ENCODE measurements around the gene NPM3.

NPM3 gene

DNA sequence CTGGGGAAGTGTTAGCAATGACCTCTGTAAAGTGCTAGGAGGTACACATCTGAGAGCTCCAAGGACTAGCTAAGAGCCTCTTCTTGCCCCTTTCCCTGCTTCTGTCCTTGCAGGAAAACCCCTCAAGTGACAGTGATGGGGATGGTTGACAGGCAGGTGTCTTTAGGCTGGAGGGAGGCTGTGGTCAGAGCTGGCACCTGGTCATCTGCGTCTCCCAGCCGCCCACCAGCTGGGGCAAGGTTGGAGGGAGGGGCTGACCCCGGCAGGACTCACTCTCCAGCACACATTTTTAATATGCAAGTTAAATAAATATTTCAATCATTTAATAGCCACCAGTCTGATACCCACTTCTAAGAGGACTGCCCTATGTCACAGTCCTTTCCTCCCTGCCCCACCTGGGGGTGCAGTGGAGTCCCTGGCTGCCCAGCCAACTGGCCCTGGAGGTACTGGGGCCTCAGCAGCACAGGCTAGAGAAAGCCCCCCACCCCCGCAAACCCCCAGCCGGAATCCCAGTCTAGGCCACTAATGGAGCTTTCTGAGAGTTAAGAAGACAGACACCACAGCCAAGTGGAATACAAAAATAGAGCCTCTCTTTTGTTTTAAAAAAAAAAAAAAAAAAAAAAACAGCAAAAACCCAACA is 13.6 kb downstream of the NPM3 start:
- no peak overlapping the region for H3K4me3 ChIP-seq (ENCODE audit: low read depth, low read length)
- TF ChIP-seq, protein P1, sequence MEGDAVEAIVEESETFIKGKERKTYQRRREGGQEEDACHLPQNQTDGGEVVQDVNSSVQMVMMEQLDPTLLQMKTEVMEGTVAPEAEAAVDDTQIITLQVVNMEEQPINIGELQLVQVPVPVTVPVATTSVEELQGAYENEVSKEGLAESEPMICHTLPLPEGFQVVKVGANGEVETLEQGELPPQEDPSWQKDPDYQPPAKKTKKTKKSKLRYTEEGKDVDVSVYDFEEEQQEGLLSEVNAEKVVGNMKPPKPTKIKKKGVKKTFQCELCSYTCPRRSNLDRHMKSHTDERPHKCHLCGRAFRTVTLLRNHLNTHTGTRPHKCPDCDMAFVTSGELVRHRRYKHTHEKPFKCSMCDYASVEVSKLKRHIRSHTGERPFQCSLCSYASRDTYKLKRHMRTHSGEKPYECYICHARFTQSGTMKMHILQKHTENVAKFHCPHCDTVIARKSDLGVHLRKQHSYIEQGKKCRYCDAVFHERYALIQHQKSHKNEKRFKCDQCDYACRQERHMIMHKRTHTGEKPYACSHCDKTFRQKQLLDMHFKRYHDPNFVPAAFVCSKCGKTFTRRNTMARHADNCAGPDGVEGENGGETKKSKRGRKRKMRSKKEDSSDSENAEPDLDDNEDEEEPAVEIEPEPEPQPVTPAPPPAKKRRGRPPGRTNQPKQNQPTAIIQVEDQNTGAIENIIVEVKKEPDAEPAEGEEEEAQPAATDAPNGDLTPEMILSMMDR (IDR thresholded peaks at IDR 0.05; ENCODE audit: low read depth, low read length, missing control alignments), result no peak
- DNase-seq (ENCODE audit: low read depth), result no peak

DNA sequence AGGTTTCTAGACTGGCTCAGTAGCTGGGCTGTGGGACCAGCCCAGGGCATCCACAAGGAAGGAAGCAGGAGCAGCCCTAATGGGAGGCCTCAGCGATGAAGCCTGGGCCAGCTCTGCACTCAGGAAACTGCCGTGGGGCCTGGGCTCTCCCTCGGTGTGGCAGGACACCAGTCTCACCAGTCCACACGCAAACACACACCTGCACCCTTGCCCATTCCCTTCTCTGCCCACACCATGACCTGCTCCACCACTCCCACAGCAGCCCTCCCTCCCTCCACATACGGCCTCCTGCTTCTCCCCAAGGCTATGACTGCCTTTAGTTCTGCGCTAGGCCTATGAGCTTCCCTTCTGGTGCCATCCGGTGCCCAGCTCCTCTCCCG is 14.5 kb downstream of the NPM3 start:
- no peak for DNase-seq (ENCODE audit: low read depth)
- TF ChIP-seq, protein P1 (IDR thresholded peaks at IDR 0.05; ENCODE audit: low read depth, low read length, missing control alignments), result no peak
- H3K4me3 ChIP-seq (ENCODE audit: low read depth, low read length), result no peak overlapping the region

DNA sequence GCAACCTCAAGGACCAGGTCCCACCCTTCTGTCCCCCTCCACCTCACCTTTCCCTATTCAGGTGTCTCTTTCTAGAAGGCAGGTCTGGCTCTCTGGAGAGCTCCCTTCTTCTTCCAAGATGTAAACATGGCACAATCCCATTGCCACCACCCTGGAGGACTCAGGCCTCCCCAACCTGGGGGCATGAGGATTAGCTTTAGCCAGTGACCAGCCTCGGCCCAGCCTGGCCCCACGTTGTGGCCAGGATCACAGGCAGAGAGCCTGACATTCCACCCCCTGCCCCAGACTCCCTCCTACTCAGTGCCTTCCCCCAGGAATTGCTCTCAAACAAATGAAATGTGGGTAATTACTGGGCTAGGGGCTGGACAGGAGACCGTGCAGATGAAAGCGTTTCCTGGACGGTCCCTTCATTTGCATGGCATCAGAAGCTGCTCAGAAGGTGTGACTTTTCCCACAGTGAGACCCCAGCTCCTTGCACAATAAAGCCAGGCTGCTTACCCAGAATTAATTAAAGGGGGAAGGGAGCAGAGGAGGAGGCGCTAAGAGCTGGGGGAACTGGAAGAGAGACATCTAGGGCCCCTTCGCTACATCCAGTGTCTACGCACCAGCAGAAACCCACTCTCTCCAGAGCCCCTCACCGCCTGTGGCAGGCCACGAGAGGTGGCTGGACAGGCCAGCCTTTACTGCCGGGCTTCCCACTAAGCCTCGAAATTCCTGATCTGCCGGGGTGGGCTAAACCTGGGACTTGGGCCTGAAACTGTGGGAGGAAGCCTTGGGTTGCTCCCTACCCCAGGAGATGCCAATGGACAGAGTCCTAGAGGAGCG is 15.1 kb downstream of the NPM3 start:
- TF ChIP-seq, protein P1 (IDR thresholded peaks at IDR 0.05; ENCODE audit: low read depth, low read length, missing control alignments), result no peak
- no peak overlapping the region for H3K4me3 ChIP-seq (ENCODE audit: low read depth, low read length)
- no peak for DNase-seq (ENCODE audit: low read depth)

DNA sequence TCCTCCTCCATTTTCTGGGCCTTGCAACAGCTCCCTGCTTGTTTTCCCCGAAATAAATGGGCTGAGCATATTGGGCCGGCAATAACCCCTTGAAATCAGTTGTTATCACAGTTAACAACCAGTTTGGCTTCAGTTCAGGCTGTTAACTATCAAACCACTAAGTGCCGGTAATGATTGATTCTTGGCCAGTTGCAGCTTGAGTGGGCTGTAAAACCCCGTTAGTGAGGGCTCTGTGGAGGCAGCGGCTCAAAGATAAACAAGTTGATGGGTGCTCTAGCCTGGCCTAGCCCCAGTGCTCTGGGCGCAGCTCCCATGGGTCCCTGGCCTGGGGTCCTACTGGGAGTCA is 15.7 kb downstream of the NPM3 start:
- TF ChIP-seq, protein P1 (IDR thresholded peaks at IDR 0.05; ENCODE audit: low read depth, low read length, missing control alignments), result no peak
- H3K4me3 ChIP-seq (ENCODE audit: low read depth, low read length), result no peak overlapping the region
- DNase-seq (ENCODE audit: low read depth), result no peak

DNA sequence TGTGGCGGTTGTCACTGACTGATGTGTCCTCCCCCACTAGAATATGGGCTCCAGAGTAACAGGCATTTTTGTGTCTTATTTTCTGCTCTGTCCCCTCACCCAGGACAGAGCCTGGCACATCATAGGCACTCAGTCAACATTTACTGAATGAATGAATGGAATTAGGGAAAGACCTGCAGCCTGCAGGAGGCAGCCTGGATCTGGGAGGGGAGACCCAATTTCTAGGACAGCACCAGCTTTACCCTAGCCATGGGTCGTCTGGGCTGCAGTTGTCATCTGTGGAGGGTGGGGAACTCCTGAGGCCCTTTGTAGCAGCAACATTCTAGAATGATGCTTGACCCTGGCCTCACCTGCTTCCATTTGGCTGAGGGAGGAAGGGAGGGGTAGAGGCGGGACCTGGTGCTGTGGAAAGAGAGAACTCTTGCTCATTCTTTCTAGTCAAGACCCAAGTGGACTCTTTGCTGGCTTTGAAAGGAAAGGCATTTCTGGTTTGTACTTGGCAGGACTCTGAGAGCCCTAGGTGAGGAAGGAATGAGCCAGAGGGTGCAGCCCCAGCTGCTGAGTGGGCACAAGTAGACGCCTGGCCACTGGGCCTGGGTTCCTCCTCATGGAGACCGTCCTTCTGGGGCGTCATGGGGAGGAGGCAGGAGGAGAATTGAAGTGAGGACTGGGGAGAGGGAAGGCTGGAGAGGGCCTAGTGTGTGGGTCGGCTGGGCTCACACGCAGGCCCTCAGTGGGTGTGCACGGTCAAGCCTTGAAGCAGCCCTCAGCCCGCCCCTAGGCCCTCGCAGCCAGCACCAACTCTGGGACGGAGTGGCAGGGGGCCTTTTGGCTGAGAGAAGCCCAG is 16.3 kb downstream of the NPM3 start:
- no peak for DNase-seq (ENCODE audit: low read depth)
- TF ChIP-seq, protein P1 (IDR thresholded peaks at IDR 0.05; ENCODE audit: low read depth, low read length, missing control alignments), result no peak
- H3K4me3 ChIP-seq (ENCODE audit: low read depth, low read length), result no peak overlapping the region

DNA sequence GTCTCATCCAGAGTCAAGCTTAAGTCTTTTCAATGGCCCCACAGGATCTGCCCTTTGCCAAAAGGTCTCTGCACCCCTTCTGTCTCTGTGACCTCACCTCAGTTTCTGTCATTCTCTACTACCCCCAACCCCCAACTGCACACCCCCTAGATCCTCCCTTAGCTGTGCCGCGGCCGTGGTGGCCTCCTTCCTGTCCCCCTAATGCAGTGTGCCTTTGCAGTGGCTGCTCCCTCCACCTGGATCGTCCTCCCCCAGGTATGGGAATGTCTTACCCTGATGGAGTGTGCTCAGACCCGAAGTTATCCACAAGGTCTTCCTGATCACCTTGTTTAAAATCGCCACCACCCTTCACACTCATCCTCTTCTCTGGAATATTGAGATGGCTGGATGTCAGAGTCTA is 16.9 kb downstream of the NPM3 start:
- no peak overlapping the region for H3K4me3 ChIP-seq (ENCODE audit: low read depth, low read length)
- TF ChIP-seq, protein P1 (IDR thresholded peaks at IDR 0.05; ENCODE audit: low read depth, low read length, missing control alignments), result no peak
- no peak for DNase-seq (ENCODE audit: low read depth)

Measured in GM12864 (cell line).